ENCODE measurements around the gene GPR132. TPM values are rescaled to one million over a fixed set of nuclear protein-coding genes. Genes with fewer than 3 reads are reported as not detected.
A peak's percentile ranks its signal among the peaks of the same experiment; 100 is the strongest.

Gene GPR132
- total RNA-seq, 1 donor from 2014 or later: 0.29 TPM

DNA sequence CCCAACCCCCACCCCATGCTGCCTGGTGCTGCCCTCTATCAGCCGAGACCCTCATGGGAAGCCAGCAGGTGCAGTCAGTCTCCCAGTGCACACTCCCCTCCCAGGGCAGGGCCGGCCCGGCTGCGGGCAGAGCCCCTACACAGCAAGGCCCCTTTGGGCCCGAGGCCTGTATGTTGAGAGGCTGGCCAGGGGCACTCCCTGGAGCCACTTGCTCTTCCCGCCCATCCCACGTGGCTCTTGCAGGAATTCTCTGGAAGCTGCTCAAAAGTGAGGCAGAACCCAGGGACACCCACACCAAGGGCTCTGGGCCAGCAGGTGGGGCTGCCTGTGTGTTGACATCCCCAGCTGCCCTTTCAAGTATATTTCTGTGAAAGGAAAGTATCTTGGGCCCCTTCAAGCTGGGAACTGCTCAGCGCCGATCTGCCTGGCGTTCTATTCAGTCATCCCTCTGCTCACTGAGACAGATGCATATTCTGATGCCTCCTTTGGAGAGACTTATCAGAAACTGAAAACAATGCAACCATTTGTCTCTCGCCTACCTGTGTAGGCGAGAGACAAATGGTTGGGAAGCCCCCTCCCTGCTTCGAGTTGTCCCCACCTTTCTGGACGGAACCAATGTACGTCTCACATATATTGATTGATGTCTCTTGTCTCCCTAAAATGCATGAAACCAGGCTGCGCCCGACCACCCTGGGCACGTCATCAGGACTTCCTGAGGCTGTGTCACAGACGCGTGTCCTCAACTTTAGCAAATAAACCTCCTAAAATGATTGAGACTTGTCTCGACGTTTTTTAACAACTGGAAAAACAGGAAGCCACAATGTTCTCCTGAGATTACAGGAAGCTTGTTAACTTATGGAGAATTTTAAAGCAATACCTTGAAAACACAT is 6.0 kb downstream of the GPR132 start:
- DNase-seq (ENCODE audit: low read depth): no peak
- TF ChIP-seq, protein P1, sequence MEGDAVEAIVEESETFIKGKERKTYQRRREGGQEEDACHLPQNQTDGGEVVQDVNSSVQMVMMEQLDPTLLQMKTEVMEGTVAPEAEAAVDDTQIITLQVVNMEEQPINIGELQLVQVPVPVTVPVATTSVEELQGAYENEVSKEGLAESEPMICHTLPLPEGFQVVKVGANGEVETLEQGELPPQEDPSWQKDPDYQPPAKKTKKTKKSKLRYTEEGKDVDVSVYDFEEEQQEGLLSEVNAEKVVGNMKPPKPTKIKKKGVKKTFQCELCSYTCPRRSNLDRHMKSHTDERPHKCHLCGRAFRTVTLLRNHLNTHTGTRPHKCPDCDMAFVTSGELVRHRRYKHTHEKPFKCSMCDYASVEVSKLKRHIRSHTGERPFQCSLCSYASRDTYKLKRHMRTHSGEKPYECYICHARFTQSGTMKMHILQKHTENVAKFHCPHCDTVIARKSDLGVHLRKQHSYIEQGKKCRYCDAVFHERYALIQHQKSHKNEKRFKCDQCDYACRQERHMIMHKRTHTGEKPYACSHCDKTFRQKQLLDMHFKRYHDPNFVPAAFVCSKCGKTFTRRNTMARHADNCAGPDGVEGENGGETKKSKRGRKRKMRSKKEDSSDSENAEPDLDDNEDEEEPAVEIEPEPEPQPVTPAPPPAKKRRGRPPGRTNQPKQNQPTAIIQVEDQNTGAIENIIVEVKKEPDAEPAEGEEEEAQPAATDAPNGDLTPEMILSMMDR (conservative IDR thresholded peaks at IDR 0.05; ENCODE audit: low read depth, low read length): peak; percentile 5
- H3K4me3 ChIP-seq (ENCODE audit: low read depth, low read length): no peak overlapping the region

DNA sequence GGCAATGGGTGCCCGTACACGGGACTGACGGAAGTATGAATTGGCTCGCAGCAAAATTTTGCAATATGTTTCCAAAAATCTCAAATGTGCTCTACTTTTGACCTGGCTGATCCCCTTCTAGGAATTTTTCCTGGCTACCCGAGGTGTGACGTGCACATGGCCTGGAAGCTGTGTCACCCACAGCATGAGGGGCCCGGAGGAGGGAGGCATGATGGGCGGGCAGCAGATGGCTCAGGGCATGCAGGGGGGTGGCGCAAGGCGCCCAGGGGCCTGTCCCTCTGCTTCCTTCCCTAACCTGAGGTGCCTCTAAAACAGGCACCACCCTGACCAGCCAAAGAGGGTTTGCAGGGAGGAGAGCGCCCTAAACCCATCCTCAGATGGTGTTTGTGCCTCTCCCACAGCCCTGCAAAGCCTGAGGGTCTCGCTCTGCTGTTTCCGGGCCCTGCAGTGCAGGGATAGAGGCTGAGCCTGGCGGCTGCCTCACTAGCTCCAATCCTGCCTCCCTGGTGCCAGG is 6.7 kb downstream of the GPR132 start:
- no peak for DNase-seq (ENCODE audit: low read depth)
- TF ChIP-seq, protein P1 (conservative IDR thresholded peaks at IDR 0.05; ENCODE audit: low read depth, low read length): no peak
- H3K4me3 ChIP-seq (ENCODE audit: low read depth, low read length): no peak overlapping the region

DNA sequence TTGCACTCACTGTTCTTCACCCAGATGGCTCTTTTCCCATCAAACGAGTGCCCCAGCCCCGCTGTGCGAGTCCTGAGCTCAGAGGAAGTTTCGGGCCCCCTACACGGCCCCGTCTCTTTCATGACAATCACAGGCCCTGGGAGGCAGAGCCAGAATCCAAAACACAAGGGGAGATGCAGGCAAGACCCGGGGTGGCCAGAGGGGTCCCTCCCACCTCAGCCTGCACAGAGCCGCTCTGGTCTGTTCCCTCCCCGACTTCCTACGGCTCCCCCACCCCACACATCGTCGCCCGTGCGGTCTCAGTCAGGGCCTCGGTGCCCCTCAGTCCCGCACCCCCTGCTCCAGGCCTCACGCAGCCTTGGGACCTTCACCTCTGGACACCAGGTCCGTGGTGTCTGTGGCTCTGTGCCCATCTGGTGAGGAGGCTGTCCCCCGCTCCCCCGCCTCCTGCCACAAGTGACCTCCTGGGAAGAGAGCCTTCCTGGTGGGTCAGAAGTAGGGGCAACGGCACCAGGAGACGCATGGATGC is 8.9 kb downstream of the GPR132 start:
- TF ChIP-seq, protein P1 (conservative IDR thresholded peaks at IDR 0.05; ENCODE audit: low read depth, low read length): no peak
- H3K4me3 ChIP-seq (ENCODE audit: low read depth, low read length): no peak overlapping the region
- DNase-seq (ENCODE audit: low read depth): no peak

DNA sequence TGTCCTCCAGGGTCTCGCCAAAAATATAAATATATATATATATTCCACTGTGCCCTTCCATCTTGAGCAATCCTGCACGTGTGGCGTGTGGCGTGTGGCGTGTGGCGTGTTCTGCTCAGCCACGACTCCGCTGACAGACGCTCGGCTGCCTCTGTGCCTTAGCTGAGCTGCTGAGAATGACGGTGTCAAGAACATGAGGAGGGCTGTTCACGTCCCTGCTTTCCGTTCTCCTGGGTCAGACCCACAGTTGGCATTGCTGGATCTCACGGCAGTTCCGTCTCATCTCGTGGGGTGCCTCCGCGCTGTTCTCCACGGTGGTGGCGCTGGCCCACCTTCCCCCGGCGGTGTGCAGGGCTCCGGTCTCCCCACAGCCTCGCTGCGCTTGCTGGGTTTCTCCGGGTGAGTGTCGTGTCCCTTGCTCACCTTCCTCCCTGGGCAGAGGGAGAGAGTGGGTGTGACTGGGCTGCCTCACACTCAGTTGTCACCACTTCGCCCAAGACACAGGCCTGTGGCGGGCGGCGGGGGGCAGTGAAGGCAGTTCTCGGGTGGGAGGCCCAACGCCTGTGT is 9.4 kb downstream of the GPR132 start:
- DNase-seq (ENCODE audit: low read depth): no peak
- TF ChIP-seq, protein P1 (conservative IDR thresholded peaks at IDR 0.05; ENCODE audit: low read depth, low read length): no peak
- H3K4me3 ChIP-seq (ENCODE audit: low read depth, low read length): no peak overlapping the region

DNA sequence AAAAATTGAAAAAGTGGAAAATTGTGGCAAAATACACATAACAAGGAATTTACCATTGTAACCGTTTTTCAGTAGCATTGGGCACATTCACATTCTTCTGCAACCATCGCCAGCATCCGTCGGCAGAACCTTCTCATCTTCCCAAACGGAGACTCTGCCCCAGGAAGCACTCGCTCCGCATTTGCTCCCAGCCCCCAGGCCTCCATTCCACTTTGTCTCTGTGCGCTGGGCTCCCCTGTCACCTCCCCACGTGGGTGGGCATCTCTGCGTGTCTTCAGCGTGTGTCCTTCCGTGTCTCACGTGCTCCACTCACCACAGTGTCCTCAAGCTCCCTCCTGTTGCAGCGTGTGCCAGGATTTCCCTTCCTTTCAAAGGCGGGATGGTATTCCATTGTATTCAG is 9.9 kb downstream of the GPR132 start:
- no peak for DNase-seq (ENCODE audit: low read depth)
- no peak overlapping the region for H3K4me3 ChIP-seq (ENCODE audit: low read depth, low read length)
- TF ChIP-seq, protein P1 (conservative IDR thresholded peaks at IDR 0.05; ENCODE audit: low read depth, low read length): no peak

DNA sequence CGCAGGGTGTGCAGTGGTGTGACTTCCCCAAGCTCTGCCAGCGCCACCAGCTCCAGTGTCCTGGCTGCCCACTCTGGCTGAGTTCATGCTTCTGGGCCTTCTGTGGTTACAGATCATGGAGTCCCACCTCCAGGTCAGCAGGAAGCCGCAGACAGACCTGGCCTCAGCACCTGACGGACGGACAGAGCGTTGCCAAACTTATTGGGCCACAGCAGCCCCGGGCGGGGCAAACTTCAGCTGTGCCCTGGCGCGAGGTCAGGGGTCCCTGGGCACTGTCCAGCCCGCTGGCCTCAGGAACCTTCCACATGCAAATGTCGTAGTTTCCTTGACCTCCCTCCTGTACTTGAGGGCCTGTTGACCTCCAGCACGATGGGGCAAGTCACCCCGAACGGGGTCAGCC is 11.2 kb downstream of the GPR132 start:
- no peak for DNase-seq (ENCODE audit: low read depth)
- TF ChIP-seq, protein P1 (conservative IDR thresholded peaks at IDR 0.05; ENCODE audit: low read depth, low read length): no peak
- no peak overlapping the region for H3K4me3 ChIP-seq (ENCODE audit: low read depth, low read length)

All from epithelial cell of proximal tubule (primary cell).